Ascending aorta (tissue), 2 donors: ENCODE data around the gene STARD9. TPM values are rescaled to one million over a fixed set of nuclear protein-coding genes. Genes with fewer than 3 reads are reported as not detected.
"Not testable (repeated sequence)": the region's sequence is repeated elsewhere in the genome, so short reads cannot be mapped to it uniquely, and the experiment has no call there.

Experiments
- DNase-seq, 2 donors: peaks; one replicate each; pipeline ENCODE4 v3.0.0-alpha.2; 2019; ENCODE audit warnings: low spot score in 2 of 2
- H3K27ac ChIP-seq, 2 donors: fragments of 200-600 bp; sonication (generic); one replicate each; pipeline ENCODE4 v1.5.1; 2016 to 2017; ENCODE audit warnings: mild to moderate bottlenecking in 1 of 2
- H3K27me3 ChIP-seq: fragments of 200-600 bp; sonication (generic); one replicate; pipeline ENCODE4 v1.5.1; 2017
- H3K36me3 ChIP-seq, 2 donors: fragments of 200-600 bp; sonication (generic); one replicate each; pipeline ENCODE4 v1.5.1; 2016
- H3K4me1 ChIP-seq, 2 donors: fragments of 200-600 bp; sonication (generic); one replicate each; pipeline ENCODE4 v1.5.1; 2016 to 2017; ENCODE audit warnings: mild to moderate bottlenecking in 1 of 2
- H3K4me3 ChIP-seq, 2 donors: fragments of 200-600 bp; sonication (generic); one replicate each; pipeline ENCODE4 v1.5.1; 2016 to 2017; ENCODE audit warnings: mild to moderate bottlenecking in 1 of 2
- H3K9me3 ChIP-seq, 2 donors: fragments of 200-600 bp; sonication (generic); one replicate each; pipeline ENCODE4 v1.5.1; 2016
- intact Hi-C: fragments of 100-400 bp; cut with DNase I; formaldehyde crosslinking; loops from one replicate; pipeline ENCODE4 v1.15.1; 2023
- total RNA-seq: library from RNA; depleted of rRNA; stranded (reverse); fragments of >200 nt; gene quantifications from one replicate; pipeline ENCODE4 v1.1.0, GENCODE V29; 2016
- TF ChIP-seq, protein P1 (sequence below), 3 experiments: fragments of 200-600 bp in 2 of 3; fragments of 450-650 bp in 1 of 3; sonication (generic) in 2 of 3; IDR thresholded peaks; one replicate each; pipeline ENCODE4 v1.5.1; 2016 to 2019; ENCODE audit warnings: antibody characterized with exemption in 3 of 3, mild to moderate bottlenecking in 1 of 3, moderate library complexity in 1 of 3

The STARD9 gene
- total RNA-seq, 1 donor from 2014 or later, result 62.7 TPM

DNA sequence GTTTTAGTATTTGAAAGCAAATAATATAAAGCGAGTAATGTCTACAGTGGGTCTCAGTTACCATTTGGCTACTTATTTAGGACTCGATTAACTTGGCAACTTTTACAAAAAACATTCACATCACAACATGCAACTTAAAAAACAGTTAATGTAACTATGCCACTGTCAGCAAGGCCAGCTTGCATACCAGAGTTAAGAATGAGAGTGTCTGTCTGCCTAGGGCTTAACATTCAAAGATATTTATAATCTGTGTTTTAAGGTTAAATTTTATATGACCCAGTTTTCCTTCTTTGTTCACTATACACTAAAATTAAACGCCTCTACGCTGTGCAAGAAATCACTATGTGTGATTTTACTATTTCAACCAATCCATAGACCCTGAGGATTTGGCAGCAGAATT, 166.7 kb downstream of the STARD9 start:
- H3K4me3 ChIP-seq, result no peak overlapping the region
- TF ChIP-seq, protein P1, sequence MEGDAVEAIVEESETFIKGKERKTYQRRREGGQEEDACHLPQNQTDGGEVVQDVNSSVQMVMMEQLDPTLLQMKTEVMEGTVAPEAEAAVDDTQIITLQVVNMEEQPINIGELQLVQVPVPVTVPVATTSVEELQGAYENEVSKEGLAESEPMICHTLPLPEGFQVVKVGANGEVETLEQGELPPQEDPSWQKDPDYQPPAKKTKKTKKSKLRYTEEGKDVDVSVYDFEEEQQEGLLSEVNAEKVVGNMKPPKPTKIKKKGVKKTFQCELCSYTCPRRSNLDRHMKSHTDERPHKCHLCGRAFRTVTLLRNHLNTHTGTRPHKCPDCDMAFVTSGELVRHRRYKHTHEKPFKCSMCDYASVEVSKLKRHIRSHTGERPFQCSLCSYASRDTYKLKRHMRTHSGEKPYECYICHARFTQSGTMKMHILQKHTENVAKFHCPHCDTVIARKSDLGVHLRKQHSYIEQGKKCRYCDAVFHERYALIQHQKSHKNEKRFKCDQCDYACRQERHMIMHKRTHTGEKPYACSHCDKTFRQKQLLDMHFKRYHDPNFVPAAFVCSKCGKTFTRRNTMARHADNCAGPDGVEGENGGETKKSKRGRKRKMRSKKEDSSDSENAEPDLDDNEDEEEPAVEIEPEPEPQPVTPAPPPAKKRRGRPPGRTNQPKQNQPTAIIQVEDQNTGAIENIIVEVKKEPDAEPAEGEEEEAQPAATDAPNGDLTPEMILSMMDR (IDR thresholded peaks at IDR 0.05), result no peak
- peaks cover 13 to 16% of the 10 kb centered on the region in 2 donors for H3K36me3 ChIP-seq
- no peak for DNase-seq
- intact Hi-C loops, result no loop called here
- no peaks in the 10 kb centered on the region for H3K9me3 ChIP-seq
- no peaks in the 10 kb centered on the region for H3K27me3 ChIP-seq
- H3K27ac ChIP-seq, result no peak overlapping the region
- H3K4me1 ChIP-seq, result peaks cover 0 to 7% of the 10 kb centered on the region in 2 donors

DNA sequence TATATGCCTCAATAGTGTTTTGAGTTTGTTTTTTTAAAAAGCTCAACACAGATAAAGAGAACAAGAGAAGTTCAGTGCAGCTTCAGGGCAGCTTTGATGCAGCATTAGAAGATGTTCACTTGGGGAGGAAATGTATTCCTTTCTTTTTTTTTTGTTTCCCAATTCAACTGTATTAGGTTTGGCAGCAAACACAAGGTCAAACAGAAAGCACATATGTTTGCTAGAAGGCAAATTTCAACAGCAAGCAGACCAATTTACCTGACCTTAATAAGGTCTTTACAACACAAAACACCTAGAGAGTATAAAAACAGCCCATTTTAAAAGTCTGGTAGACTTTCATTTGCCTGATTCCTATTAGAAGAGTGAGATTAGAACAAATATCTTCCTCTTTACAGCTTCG, 168.8 kb downstream of the STARD9 start:
- H3K36me3 ChIP-seq, result peaks cover 13 to 16% of the 10 kb centered on the region in 2 donors
- no peak overlapping the region for H3K4me3 ChIP-seq
- TF ChIP-seq, protein P1 (IDR thresholded peaks at IDR 0.05), result no peak
- DNase-seq, result no peak
- no peaks in the 10 kb centered on the region for H3K9me3 ChIP-seq
- H3K27me3 ChIP-seq, result no peaks in the 10 kb centered on the region
- H3K4me1 ChIP-seq, result no peaks in the 10 kb centered on the region
- intact Hi-C loops, result no loop called here
- H3K27ac ChIP-seq, result no peak overlapping the region

DNA sequence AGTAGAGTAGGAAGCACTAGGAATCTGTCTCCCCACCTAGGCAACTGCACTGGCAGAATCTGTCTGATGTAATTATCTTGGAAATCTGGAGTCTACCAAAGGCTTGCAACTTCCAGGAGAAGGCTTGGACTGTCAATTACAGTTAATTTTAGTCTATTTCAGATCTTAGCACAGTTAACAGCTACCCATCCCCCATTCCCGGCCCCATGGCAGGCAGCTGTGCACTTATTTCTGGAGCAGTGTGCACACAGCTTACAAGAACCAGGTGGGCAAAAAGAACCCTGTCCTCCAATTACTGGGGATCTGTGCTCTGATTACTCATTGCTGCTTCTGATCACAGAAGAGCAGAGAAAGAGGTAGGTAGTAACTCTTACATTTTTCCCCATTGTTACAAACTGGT, 173.9 kb downstream of the STARD9 start:
- H3K27ac ChIP-seq, result no peak overlapping the region
- TF ChIP-seq, protein P1 (IDR thresholded peaks at IDR 0.05), result no peak
- H3K27me3 ChIP-seq, result no peaks in the 10 kb centered on the region
- no peak for DNase-seq
- peaks cover 0 to 8% of the 10 kb centered on the region in 2 donors for H3K9me3 ChIP-seq
- H3K4me1 ChIP-seq, result no peaks in the 10 kb centered on the region
- H3K4me3 ChIP-seq, result no peak overlapping the region
- intact Hi-C loops, result no loop called here
- H3K36me3 ChIP-seq, result peaks cover 26 to 40% of the 10 kb centered on the region in 2 donors

DNA sequence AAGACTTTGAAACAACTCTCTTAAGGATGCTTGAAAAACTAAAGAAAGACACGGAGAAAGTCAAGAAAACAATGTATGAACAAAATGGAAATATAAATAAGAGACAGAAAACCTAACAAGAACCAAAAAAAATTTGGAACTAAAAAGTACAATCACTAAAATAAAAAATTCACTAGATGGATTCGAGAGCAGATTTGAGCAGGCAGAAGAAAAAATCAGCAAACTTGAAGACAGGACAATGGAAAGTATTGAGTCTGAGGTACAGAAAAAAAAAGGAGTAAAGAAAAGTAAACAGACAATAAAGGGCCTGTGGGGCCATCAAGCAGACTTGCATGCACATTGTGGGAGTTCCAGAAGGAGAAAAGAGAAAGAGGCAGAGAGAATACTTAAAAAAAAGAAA, 174.9 kb downstream of the STARD9 start:
- Histone ChIP-seq H3K36me3 (peaks cover 25 to 36% of the 10 kb centered on the region in 2 donors), H3K4me3 (no peak overlapping the region), H3K9me3 (peaks cover 0 to 8% of the 10 kb centered on the region in 2 donors), H3K27me3 (no peaks in the 10 kb centered on the region), H3K4me1 (no peaks in the 10 kb centered on the region), H3K27ac (no peak overlapping the region)
- DNase-seq, result no peak
- intact Hi-C loops, result no loop called here
- TF ChIP-seq, protein P1 (IDR thresholded peaks at IDR 0.05), result no peak

DNA sequence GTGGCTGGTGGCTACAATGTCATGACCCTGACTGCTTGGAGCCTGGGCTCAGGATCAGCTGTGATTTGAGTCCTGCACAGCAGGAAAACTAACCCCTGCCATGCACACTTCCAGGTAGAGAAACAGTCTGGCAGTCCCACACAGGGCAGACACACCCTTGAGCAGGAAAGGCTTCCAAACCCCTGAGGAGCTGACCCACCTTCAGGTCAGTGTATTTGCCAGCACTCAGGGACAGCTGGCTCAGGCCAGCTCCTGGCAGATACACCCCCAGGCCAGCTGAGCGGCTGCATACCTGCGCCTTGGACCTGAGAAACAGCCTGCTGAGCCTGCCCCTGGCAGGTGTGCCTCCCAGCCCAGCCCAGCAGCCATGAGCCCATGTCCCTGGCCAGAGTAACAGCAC, 183.7 kb downstream of the STARD9 start:
- intact Hi-C loops, result no loop called here
- TF ChIP-seq, protein P1 (IDR thresholded peaks at IDR 0.05), result no peak
- no peak for DNase-seq
- Histone ChIP-seq H3K4me1 (no peaks in the 10 kb centered on the region), H3K4me3 (no peak overlapping the region), H3K9me3 (peaks cover 8 to 29% of the 10 kb centered on the region in 2 donors), H3K27ac (no peak overlapping the region), H3K36me3 (no peaks in the 10 kb centered on the region), H3K27me3 (no peaks in the 10 kb centered on the region)

DNA sequence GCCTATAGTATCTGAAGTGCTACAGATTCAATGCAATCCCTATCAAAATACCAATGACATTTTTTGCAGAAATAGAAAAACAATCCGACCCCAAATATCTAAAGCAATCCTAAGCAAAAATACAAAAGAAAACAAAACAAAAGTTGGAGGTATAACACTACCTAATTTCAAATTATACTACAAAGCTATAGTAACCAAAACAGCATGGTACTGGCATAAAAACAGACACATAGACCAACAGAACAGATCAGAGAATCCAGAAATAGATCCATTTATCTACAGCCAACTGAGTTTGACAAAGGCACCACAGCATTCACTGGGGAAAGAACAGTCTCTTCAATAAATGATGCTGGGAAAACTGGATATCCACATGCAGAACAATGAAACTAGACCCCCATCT, 185.4 kb downstream of the STARD9 start:
- no peaks in the 10 kb centered on the region for H3K4me1 ChIP-seq

DNA sequence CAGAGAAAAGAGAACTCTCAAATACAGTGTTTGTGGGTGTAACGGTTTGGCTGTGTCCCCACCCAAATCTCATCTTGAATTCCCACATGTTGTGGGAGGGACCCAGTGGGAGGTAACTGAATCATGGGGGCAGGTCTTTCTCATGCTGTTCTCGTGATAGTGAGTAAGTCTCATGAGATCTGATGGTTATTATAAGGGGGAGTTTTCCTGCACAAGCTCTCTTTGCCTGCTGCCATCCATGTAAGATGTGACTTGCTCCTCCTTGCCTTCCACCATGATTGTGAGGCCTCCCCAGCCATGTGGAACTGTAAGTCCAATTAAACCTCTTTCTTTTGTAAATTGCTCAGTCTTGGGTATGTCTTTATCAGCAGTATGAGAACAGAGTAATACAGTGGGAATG, 186.4 kb downstream of the STARD9 start:
- H3K9me3 ChIP-seq, result peaks cover 8 to 32% of the 10 kb centered on the region in 2 donors
- not testable (repeated sequence) for H3K4me1 ChIP-seq

More for the DNA sequence above, 185.4 kb downstream of the STARD9 start:
- DNase-seq, result no peak
- intact Hi-C loops, result no loop called here
- Histone ChIP-seq H3K4me3 (no peak overlapping the region), H3K9me3 (peaks cover 8 to 29% of the 10 kb centered on the region in 2 donors), H3K27ac (no peak overlapping the region), H3K27me3 (no peaks in the 10 kb centered on the region), H3K36me3 (no peaks in the 10 kb centered on the region)
- TF ChIP-seq, protein P1 (IDR thresholded peaks at IDR 0.05), result no peak

DNA sequence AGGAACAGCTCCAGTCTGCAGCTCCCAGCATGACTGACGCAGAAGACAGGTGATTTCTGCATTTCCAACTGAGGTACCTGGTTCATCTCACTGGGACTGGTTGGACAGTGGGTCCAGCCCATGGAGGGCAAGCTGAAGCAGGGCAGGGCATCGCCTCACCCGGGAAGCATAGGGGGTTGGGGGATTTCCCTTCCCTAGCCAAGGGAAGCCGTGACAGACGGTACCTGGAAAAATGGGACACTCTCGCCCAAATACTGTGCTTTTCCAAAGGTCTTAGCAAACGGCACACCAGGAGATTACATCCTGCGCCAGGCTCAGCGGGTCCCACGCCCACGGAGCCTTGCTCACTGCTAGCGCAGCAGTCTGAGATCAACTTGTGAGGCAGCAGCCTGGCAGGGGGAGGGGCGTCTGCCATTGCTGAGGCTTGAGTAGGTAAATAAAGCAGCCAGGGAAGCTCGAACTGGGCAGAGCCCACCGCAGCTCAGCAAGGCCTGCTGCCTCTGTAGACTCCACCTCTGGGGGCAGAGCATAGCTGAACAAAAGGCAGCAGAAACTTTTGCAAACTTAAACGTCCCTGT, 188.8 kb downstream of the STARD9 start:
- H3K4me1 ChIP-seq, intact Hi-C loops, DNase-seq, H3K27ac ChIP-seq, H3K4me3 ChIP-seq, H3K36me3 ChIP-seq, H3K27me3 ChIP-seq: not testable (repeated sequence)
- peaks cover 8 to 32% of the 10 kb centered on the region in 2 donors for H3K9me3 ChIP-seq

More for the DNA sequence above, 186.4 kb downstream of the STARD9 start:
- H3K27me3 ChIP-seq, DNase-seq, H3K36me3 ChIP-seq, H3K4me3 ChIP-seq, intact Hi-C loops, H3K27ac ChIP-seq: not testable (repeated sequence)
